ENCODE data around the gene CASTOR2.

GRCh38 chr7:75039166-75039565 lies 74.7 kb downstream of the CASTOR2 start:
- TF ChIP-seq CTCF (IDR thresholded peaks at IDR 0.05 in 2 of 3, conservative IDR thresholded peaks at IDR 0.05 in 1 of 3; ENCODE audit: control insufficient read depth in 2 of 3, extremely low read depth in 1 of 3, insufficient read depth in 1 of 3, low read depth in 3 of 3, low read length in 3 of 3), result no peak
- no peak for TF ChIP-seq HCFC1 (IDR thresholded peaks at IDR 0.05; ENCODE audit: low read length)

All from GM12878 (cell line).